LHCN-M2 (cell line): ENCODE measurements around the gene POFUT2. TPM values are rescaled to one million over a fixed set of nuclear protein-coding genes. Genes with fewer than 3 reads are reported as not detected.

Source experiments
- DNase-seq: peaks from one replicate; pipeline ENCODE4 v3.0.0-alpha.2; 2012; ENCODE audit warnings: low read depth
- total RNA-seq: library from RNA; depleted of rRNA; stranded (reverse); fragments of >200 nt; gene quantifications from 2 replicates; pipeline ENCODE4 v1.2.3, GENCODE V29; 2014

The POFUT2 gene
- total RNA-seq, 1 experiment from 2014 or later: 31.3 TPM

- no peak for DNase-seq
These were observed 11.6 kb upstream of the POFUT2 start for GRCh38 chr21:45299026-45299863.

- DNase-seq: no peak
These were observed 10.2 kb upstream of the POFUT2 start for GRCh38 chr21:45297869-45298268.

- DNase-seq: no peak
These were observed 9.6 kb upstream of the POFUT2 start for GRCh38 chr21:45297329-45297728.

GRCh38 chr21:45296638-45297037 is 8.9 kb upstream of the POFUT2 start:
- no peak for DNase-seq

GRCh38 chr21:45295576-45296365 is 8.1 kb upstream of the POFUT2 start:
- DNase-seq: peak; percentile 74

GRCh38 chr21:45294509-45295291 is 7.0 kb upstream of the POFUT2 start:
- peak; percentile 96 for DNase-seq

- DNase-seq: no peak
These were observed 6.2 kb upstream of the POFUT2 start for GRCh38 chr21:45293726-45294401.

GRCh38 chr21:45293220-45293725 is 5.6 kb upstream of the POFUT2 start:
- no peak for DNase-seq

- peak; percentile 80 for DNase-seq
These were observed 4.9 kb upstream of the POFUT2 start for GRCh38 chr21:45292399-45293219.

GRCh38 chr21:45291613-45292398 is 4.1 kb upstream of the POFUT2 start:
- no peak for DNase-seq

GRCh38 chr21:45290948-45291612 is 3.4 kb upstream of the POFUT2 start:
- peak; percentile 43 for DNase-seq

GRCh38 chr21:45289655-45290515 is 2.2 kb upstream of the POFUT2 start:
- peak; percentile 30 for DNase-seq

GRCh38 chr21:45289134-45289533 is 1.4 kb upstream of the POFUT2 start:
- no peak for DNase-seq

- DNase-seq: no peak
These were observed 746 bp upstream of the POFUT2 start for GRCh38 chr21:45288441-45288841.

- DNase-seq: no peak
These were observed 841 bp downstream of the POFUT2 start for GRCh38 chr21:45286671-45287437.

- DNase-seq: no peak
These were observed 2.3 kb downstream of the POFUT2 start for GRCh38 chr21:45285266-45285931.

GRCh38 chr21:45284456-45284741 is 3.3 kb downstream of the POFUT2 start:
- DNase-seq: no peak
